ENCODE results near the gene SLC35F3.

The SLC35F3 gene

GRCh38 chr1:234212764-234213657 is 308.5 kb downstream of the SLC35F3 start:
- peaks cover 12 to 15% of the 10 kb centered on the region in 2 donors for H3K27me3 ChIP-seq (ENCODE audit: control insufficient read depth in 2 of 2, insufficient read depth in 2 of 2, low read length in 2 of 2)
- no peak overlapping the region for H3K9ac ChIP-seq (ENCODE audit: low read depth in 1 of 2, low read length in 2 of 2)
- H3K27ac ChIP-seq (ENCODE audit: low read depth in 2 of 2, low read length in 2 of 2) = no peak overlapping the region

GRCh38 chr1:234213658-234214128 is 309.2 kb downstream of the SLC35F3 start:
- H3K4me1 ChIP-seq (ENCODE audit: control insufficient read depth in 2 of 2, insufficient read depth in 2 of 2, low read length in 2 of 2) = peaks cover 0 to 2% of the 10 kb centered on the region in 2 donors
- H3K27me3 ChIP-seq (ENCODE audit: control insufficient read depth in 2 of 2, insufficient read depth in 2 of 2, low read length in 2 of 2) = peaks cover 12 to 15% of the 10 kb centered on the region in 2 donors
- H3K36me3 ChIP-seq (ENCODE audit: control insufficient read depth in 2 of 2, insufficient read depth in 2 of 2, low read length in 2 of 2) = no peaks in the 10 kb centered on the region
- peak overlapping the region in 1 of 2 donors; percentile 30 for H3K4me3 ChIP-seq (ENCODE audit: low read length in 2 of 2)
- H3K9me3 ChIP-seq (ENCODE audit: control insufficient read depth in 2 of 2, low read length in 2 of 2) = no peaks in the 10 kb centered on the region
- H3K9ac ChIP-seq (ENCODE audit: low read depth in 1 of 2, low read length in 2 of 2) = no peak overlapping the region
- no peak overlapping the region for H3K27ac ChIP-seq (ENCODE audit: low read depth in 2 of 2, low read length in 2 of 2)

More at GRCh38 chr1:234212764-234213657, 308.5 kb downstream of the SLC35F3 start:
- H3K36me3 ChIP-seq (ENCODE audit: control insufficient read depth in 2 of 2, insufficient read depth in 2 of 2, low read length in 2 of 2) = no peaks in the 10 kb centered on the region
- H3K4me1 ChIP-seq (ENCODE audit: control insufficient read depth in 2 of 2, insufficient read depth in 2 of 2, low read length in 2 of 2) = peaks cover 0 to 2% of the 10 kb centered on the region in 2 donors
- H3K9me3 ChIP-seq (ENCODE audit: control insufficient read depth in 2 of 2, low read length in 2 of 2) = no peaks in the 10 kb centered on the region
- no peak overlapping the region for H3K4me3 ChIP-seq (ENCODE audit: low read length in 2 of 2)

GRCh38 chr1:234214129-234214910 is 309.8 kb downstream of the SLC35F3 start:
- Histone ChIP-seq H3K4me3 (ENCODE audit: low read length in 2 of 2) (peak overlapping the region in 1 of 2 donors; percentile 30), H3K9ac (ENCODE audit: low read depth in 1 of 2, low read length in 2 of 2) (peak overlapping the region in 1 of 2 donors; percentile 1), H3K36me3 (ENCODE audit: control insufficient read depth in 2 of 2, insufficient read depth in 2 of 2, low read length in 2 of 2) (no peaks in the 10 kb centered on the region), H3K9me3 (ENCODE audit: control insufficient read depth in 2 of 2, low read length in 2 of 2) (no peaks in the 10 kb centered on the region), H3K27ac (ENCODE audit: low read depth in 2 of 2, low read length in 2 of 2) (no peak overlapping the region), H3K4me1 (ENCODE audit: control insufficient read depth in 2 of 2, insufficient read depth in 2 of 2, low read length in 2 of 2) (peaks cover 0 to 2% of the 10 kb centered on the region in 2 donors), H3K27me3 (ENCODE audit: control insufficient read depth in 2 of 2, insufficient read depth in 2 of 2, low read length in 2 of 2) (peaks cover 12 to 15% of the 10 kb centered on the region in 2 donors)

- Histone ChIP-seq H3K9ac (ENCODE audit: low read depth in 1 of 2, low read length in 2 of 2) (peak overlapping the region in 1 of 2 donors; percentile 1), H3K27ac (ENCODE audit: low read depth in 2 of 2, low read length in 2 of 2) (no peak overlapping the region), H3K9me3 (ENCODE audit: control insufficient read depth in 2 of 2, low read length in 2 of 2) (no peaks in the 10 kb centered on the region), H3K36me3 (ENCODE audit: control insufficient read depth in 2 of 2, insufficient read depth in 2 of 2, low read length in 2 of 2) (no peaks in the 10 kb centered on the region), H3K4me1 (ENCODE audit: control insufficient read depth in 2 of 2, insufficient read depth in 2 of 2, low read length in 2 of 2) (peaks cover 0 to 2% of the 10 kb centered on the region in 2 donors), H3K27me3 (ENCODE audit: control insufficient read depth in 2 of 2, insufficient read depth in 2 of 2, low read length in 2 of 2) (peaks cover 12 to 15% of the 10 kb centered on the region in 2 donors), H3K4me3 (ENCODE audit: low read length in 2 of 2) (no peak overlapping the region)
Observed at GRCh38 chr1:234214911-234215892, 310.7 kb downstream of the SLC35F3 start.

GRCh38 chr1:234216116-234216703 is 311.7 kb downstream of the SLC35F3 start:
- H3K9me3 ChIP-seq (ENCODE audit: control insufficient read depth in 2 of 2, low read length in 2 of 2) = no peaks in the 10 kb centered on the region
- H3K4me3 ChIP-seq (ENCODE audit: low read length in 2 of 2) = no peak overlapping the region
- peaks cover 12 to 15% of the 10 kb centered on the region in 2 donors for H3K27me3 ChIP-seq (ENCODE audit: control insufficient read depth in 2 of 2, insufficient read depth in 2 of 2, low read length in 2 of 2)
- H3K9ac ChIP-seq (ENCODE audit: low read depth in 1 of 2, low read length in 2 of 2) = no peak overlapping the region
- H3K36me3 ChIP-seq (ENCODE audit: control insufficient read depth in 2 of 2, insufficient read depth in 2 of 2, low read length in 2 of 2) = no peaks in the 10 kb centered on the region
- no peak overlapping the region for H3K27ac ChIP-seq (ENCODE audit: low read depth in 2 of 2, low read length in 2 of 2)
- peaks cover 0 to 2% of the 10 kb centered on the region in 2 donors for H3K4me1 ChIP-seq (ENCODE audit: control insufficient read depth in 2 of 2, insufficient read depth in 2 of 2, low read length in 2 of 2)

- Histone ChIP-seq H3K9ac (ENCODE audit: low read depth in 1 of 2, low read length in 2 of 2) (no peak overlapping the region), H3K36me3 (ENCODE audit: control insufficient read depth in 2 of 2, insufficient read depth in 2 of 2, low read length in 2 of 2) (no peaks in the 10 kb centered on the region), H3K9me3 (ENCODE audit: control insufficient read depth in 2 of 2, low read length in 2 of 2) (no peaks in the 10 kb centered on the region), H3K4me3 (ENCODE audit: low read length in 2 of 2) (no peak overlapping the region), H3K27ac (ENCODE audit: low read depth in 2 of 2, low read length in 2 of 2) (no peak overlapping the region), H3K4me1 (ENCODE audit: control insufficient read depth in 2 of 2, insufficient read depth in 2 of 2, low read length in 2 of 2) (peaks cover 0 to 2% of the 10 kb centered on the region in 2 donors), H3K27me3 (ENCODE audit: control insufficient read depth in 2 of 2, insufficient read depth in 2 of 2, low read length in 2 of 2) (peaks cover 12 to 19% of the 10 kb centered on the region in 2 donors)
Observed at GRCh38 chr1:234217316-234217840, 312.9 kb downstream of the SLC35F3 start.

- no peak overlapping the region for H3K4me3 ChIP-seq (ENCODE audit: low read length in 2 of 2)
- H3K36me3 ChIP-seq (ENCODE audit: control insufficient read depth in 2 of 2, insufficient read depth in 2 of 2, low read length in 2 of 2) = no peaks in the 10 kb centered on the region
- peaks cover 12 to 19% of the 10 kb centered on the region in 2 donors for H3K27me3 ChIP-seq (ENCODE audit: control insufficient read depth in 2 of 2, insufficient read depth in 2 of 2, low read length in 2 of 2)
- no peak overlapping the region for H3K27ac ChIP-seq (ENCODE audit: low read depth in 2 of 2, low read length in 2 of 2)
- no peak overlapping the region for H3K9ac ChIP-seq (ENCODE audit: low read depth in 1 of 2, low read length in 2 of 2)
- H3K9me3 ChIP-seq (ENCODE audit: control insufficient read depth in 2 of 2, low read length in 2 of 2) = no peaks in the 10 kb centered on the region
- H3K4me1 ChIP-seq (ENCODE audit: control insufficient read depth in 2 of 2, insufficient read depth in 2 of 2, low read length in 2 of 2) = peaks cover 0 to 2% of the 10 kb centered on the region in 2 donors
Observed at GRCh38 chr1:234218078-234218477, 313.6 kb downstream of the SLC35F3 start.

- Histone ChIP-seq H3K36me3 (ENCODE audit: control insufficient read depth in 2 of 2, insufficient read depth in 2 of 2, low read length in 2 of 2) (no peaks in the 10 kb centered on the region), H3K4me1 (ENCODE audit: control insufficient read depth in 2 of 2, insufficient read depth in 2 of 2, low read length in 2 of 2) (peaks cover 0 to 2% of the 10 kb centered on the region in 2 donors), H3K9me3 (ENCODE audit: control insufficient read depth in 2 of 2, low read length in 2 of 2) (no peaks in the 10 kb centered on the region), H3K4me3 (ENCODE audit: low read length in 2 of 2) (no peak overlapping the region), H3K27ac (ENCODE audit: low read depth in 2 of 2, low read length in 2 of 2) (no peak overlapping the region), H3K27me3 (ENCODE audit: control insufficient read depth in 2 of 2, insufficient read depth in 2 of 2, low read length in 2 of 2) (peaks cover 9 to 15% of the 10 kb centered on the region in 2 donors), H3K9ac (ENCODE audit: low read depth in 1 of 2, low read length in 2 of 2) (no peak overlapping the region)
Observed at GRCh38 chr1:234219711-234220110, 315.2 kb downstream of the SLC35F3 start.

GRCh38 chr1:234221601-234222000 is 317.1 kb downstream of the SLC35F3 start:
- Histone ChIP-seq H3K9me3 (ENCODE audit: control insufficient read depth in 2 of 2, low read length in 2 of 2) (no peaks in the 10 kb centered on the region), H3K4me1 (ENCODE audit: control insufficient read depth in 2 of 2, insufficient read depth in 2 of 2, low read length in 2 of 2) (no peaks in the 10 kb centered on the region), H3K27ac (ENCODE audit: low read depth in 2 of 2, low read length in 2 of 2) (no peak overlapping the region), H3K36me3 (ENCODE audit: control insufficient read depth in 2 of 2, insufficient read depth in 2 of 2, low read length in 2 of 2) (no peaks in the 10 kb centered on the region), H3K27me3 (ENCODE audit: control insufficient read depth in 2 of 2, insufficient read depth in 2 of 2, low read length in 2 of 2) (peaks cover 0 to 6% of the 10 kb centered on the region in 2 donors), H3K9ac (ENCODE audit: low read depth in 1 of 2, low read length in 2 of 2) (no peak overlapping the region), H3K4me3 (ENCODE audit: low read length in 2 of 2) (no peak overlapping the region)
